ENCODE measurements around the gene PARVB. TPM values are rescaled to one million over a fixed set of nuclear protein-coding genes. Genes with fewer than 3 reads are reported as not detected.
A peak's percentile ranks its signal among the peaks of the same experiment; 100 is the strongest.

The PARVB gene
- total RNA-seq, 4 donors from 2014 or later = 3.3 to 20.8 (median 11.7) TPM

DNA sequence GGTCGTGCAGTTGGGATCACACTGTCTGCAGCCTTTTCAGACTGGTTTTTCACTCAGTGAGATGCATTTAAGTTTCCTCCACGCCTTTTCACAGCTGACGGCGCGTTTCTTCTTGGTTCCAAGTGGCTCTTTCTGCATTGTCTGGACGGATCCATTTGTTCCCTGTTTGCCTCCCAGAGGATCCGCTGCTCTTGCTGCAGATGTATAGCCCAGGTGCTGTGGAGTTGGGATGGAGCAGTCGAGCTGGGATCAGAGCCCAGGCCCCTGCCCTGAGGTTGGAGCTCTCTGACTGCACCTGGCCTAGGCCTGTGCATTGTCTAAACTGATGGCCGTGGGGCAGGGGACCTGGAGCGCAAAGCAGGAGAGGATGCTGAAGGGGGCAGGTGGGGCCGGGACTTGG, 51.6 kb downstream of the PARVB start:
- intact Hi-C loops (cut with DNase I) = loop anchor here (5.0 kb wide), 1 partner anchor 547 kb away; no protein-coding TSS in a partner anchor
- TF ChIP-seq, protein P1, sequence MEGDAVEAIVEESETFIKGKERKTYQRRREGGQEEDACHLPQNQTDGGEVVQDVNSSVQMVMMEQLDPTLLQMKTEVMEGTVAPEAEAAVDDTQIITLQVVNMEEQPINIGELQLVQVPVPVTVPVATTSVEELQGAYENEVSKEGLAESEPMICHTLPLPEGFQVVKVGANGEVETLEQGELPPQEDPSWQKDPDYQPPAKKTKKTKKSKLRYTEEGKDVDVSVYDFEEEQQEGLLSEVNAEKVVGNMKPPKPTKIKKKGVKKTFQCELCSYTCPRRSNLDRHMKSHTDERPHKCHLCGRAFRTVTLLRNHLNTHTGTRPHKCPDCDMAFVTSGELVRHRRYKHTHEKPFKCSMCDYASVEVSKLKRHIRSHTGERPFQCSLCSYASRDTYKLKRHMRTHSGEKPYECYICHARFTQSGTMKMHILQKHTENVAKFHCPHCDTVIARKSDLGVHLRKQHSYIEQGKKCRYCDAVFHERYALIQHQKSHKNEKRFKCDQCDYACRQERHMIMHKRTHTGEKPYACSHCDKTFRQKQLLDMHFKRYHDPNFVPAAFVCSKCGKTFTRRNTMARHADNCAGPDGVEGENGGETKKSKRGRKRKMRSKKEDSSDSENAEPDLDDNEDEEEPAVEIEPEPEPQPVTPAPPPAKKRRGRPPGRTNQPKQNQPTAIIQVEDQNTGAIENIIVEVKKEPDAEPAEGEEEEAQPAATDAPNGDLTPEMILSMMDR (IDR thresholded peaks at IDR 0.05) = no peak
- no peak for TF ChIP-seq POLR2A (IDR thresholded peaks at IDR 0.05)
- no peaks in the 10 kb centered on the region for H3K36me3 ChIP-seq
- H3K4me1 ChIP-seq = peaks cover 0 to 7% (median 0%) of the 10 kb centered on the region in 3 donors
- no peaks in the 10 kb centered on the region for H3K9me3 ChIP-seq
- no peak for DNase-seq
- H3K27ac ChIP-seq = no peak overlapping the region
- H3K27me3 ChIP-seq = no peaks in the 10 kb centered on the region
- H3K4me3 ChIP-seq = no peak overlapping the region
- 74 to 94% methylated on average over 6 to 7 of the region's 11 CpGs for WGBS, 2 donors

DNA sequence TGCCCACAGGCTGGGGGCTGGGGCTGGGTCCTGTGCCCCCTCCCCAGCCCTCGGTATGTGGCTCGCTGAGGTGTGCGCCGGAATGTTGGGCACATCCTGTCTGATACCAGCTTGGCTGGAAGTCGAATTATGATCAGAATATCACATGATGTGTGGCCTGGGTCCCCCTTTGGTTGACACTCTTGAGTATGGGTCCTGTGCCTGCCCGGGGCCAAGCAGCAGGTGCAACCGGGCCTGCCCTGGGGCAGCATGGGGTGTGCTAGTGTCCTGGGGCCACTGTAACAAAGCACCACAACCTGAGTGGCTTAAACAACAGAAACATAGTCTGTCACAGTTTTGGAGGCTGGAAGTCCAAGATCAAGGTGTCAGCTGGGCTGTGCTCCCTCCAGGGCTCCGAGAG, 52.7 kb downstream of the PARVB start:
- TF ChIP-seq, protein P1 (IDR thresholded peaks at IDR 0.05) = no peak
- no peak for TF ChIP-seq POLR2A (IDR thresholded peaks at IDR 0.05)
- H3K27me3 ChIP-seq = peaks cover 0 to 9% (median 0%) of the 10 kb centered on the region in 4 donors
- no peaks in the 10 kb centered on the region for H3K36me3 ChIP-seq
- H3K9me3 ChIP-seq = no peaks in the 10 kb centered on the region
- H3K27ac ChIP-seq = no peak overlapping the region
- no peak for DNase-seq
- 80 to 100% methylated on average over 1 of the region's 8 CpGs for WGBS, 2 donors
- H3K4me1 ChIP-seq = peaks cover 0 to 13% (median 6%) of the 10 kb centered on the region in 3 donors
- intact Hi-C loops (cut with DNase I) = loop anchor here (5.0 kb wide), 1 partner anchor 545 kb away; no protein-coding TSS in a partner anchor
- no peak overlapping the region for H3K4me3 ChIP-seq

DNA sequence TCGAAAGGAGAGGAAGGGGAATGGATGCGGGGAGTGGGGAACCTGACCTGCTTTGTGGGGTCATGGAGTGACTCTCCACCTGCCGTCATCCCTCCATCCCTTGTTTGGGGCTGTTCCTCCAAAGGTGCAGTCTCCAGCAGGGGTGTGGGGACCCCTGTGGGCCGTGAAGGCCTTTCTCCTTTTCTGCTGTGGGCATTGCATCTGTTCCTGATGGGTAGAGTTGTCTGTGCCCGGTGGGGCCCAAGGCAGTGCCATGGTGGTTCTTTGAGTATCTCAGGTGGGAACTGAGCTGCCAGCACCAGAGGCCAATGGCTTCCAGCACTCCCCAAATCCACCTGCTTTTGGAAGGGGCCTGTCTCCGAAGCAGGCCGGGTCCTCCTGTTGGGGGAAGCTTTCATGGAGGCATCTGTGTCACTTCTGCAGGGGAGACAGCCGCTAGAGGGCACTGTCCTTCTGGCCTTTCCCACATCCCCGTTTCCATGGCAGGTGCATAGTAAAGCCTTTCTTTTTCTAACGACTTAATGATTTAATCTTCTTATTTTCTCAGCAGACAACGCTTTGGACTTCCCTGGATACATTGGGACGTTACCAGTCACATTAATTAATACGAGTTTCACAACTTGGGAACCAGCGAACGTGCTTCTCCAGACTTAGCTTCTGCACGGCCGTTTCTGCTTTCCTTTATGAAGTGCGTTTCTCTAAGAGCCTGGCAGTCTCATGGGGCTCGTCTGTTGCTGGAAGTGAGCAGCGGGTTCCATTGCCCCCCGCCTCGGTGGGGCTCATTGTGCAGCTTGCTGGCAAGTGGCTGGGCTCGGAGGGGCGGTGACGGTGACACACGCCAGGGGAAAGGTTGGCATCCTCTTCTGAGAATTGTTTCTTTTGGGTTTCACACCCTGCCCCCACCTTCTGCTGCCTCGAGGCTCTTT, 57.1 kb downstream of the PARVB start:
- no peaks in the 10 kb centered on the region for H3K36me3 ChIP-seq
- TF ChIP-seq, protein P1 (IDR thresholded peaks at IDR 0.05) = peak; percentile 67 to 92 (median 78)
- no peak for TF ChIP-seq POLR2A (IDR thresholded peaks at IDR 0.05)
- intact Hi-C loops (cut with DNase I) = loop anchor here (5.0 kb wide), 1 partner anchor 89 kb away; no protein-coding TSS in a partner anchor
- no peak overlapping the region for H3K27ac ChIP-seq
- no peaks in the 10 kb centered on the region for H3K9me3 ChIP-seq
- H3K27me3 ChIP-seq = peaks cover 0 to 31% (median 0%) of the 10 kb centered on the region in 4 donors
- peak overlapping the region in 1 of 4 donors; percentile 39 for H3K4me3 ChIP-seq
- WGBS, 2 donors = 25 to 33% methylated on average over 15 to 22 of the region's 27 CpGs
- DNase-seq = no peak
- peaks cover 3 to 21% (median 6%) of the 10 kb centered on the region in 3 donors for H3K4me1 ChIP-seq

- intact Hi-C loops (cut with DNase I) = loop anchor here (5.0 kb wide), 1 partner anchor 90 kb away; no protein-coding TSS in a partner anchor
- H3K27me3 ChIP-seq = peaks cover 0 to 44% (median 0%) of the 10 kb centered on the region in 4 donors
- H3K4me1 ChIP-seq = peaks cover 6 to 37% (median 9%) of the 10 kb centered on the region in 3 donors
- no peak overlapping the region for H3K27ac ChIP-seq
- no peaks in the 10 kb centered on the region for H3K9me3 ChIP-seq
- TF ChIP-seq, protein P1 (IDR thresholded peaks at IDR 0.05) = no peak
- TF ChIP-seq POLR2A (IDR thresholded peaks at IDR 0.05) = no peak
- H3K36me3 ChIP-seq = no peaks in the 10 kb centered on the region
- WGBS, 2 donors = 81 to 89% methylated on average over 7 of the region's 9 CpGs
- no peak overlapping the region for H3K4me3 ChIP-seq
- DNase-seq = no peak
Observed at GRCh38 chr22:44082801-44083200, 58.7 kb downstream of the PARVB start.

Measured in esophagus squamous epithelium (tissue), 5 donors.